Upper lobe of left lung (tissue), 4 donors: ENCODE results near the gene SLC25A48.

Experiments used
- EP300 ChIP-seq, 4 donors: sonication (generic); formaldehyde crosslinking; IDR thresholded peaks; one replicate each; pipeline ENCODE4 v1.5.1; 2017; ENCODE audit warnings: antibody characterized with exemption in 4 of 4, control low read depth in 2 of 4
- POLR2A ChIP-seq, 4 donors: fragments of 450-650 bp; IDR thresholded peaks; one replicate each; pipeline ENCODE4 v1.5.1; 2016 to 2017; ENCODE audit warnings: antibody characterized with exemption in 4 of 4, mild to moderate bottlenecking in 2 of 4
- TF ChIP-seq, protein P1 (sequence below), 6 experiments: fragments of 450-650 bp in 4 of 6; fragments of 200-600 bp in 2 of 6; sonication (generic) in 2 of 6; IDR thresholded peaks; one replicate each; pipeline ENCODE4 v1.5.1; 2016 to 2019; ENCODE audit warnings: antibody characterized with exemption in 6 of 6

DNA sequence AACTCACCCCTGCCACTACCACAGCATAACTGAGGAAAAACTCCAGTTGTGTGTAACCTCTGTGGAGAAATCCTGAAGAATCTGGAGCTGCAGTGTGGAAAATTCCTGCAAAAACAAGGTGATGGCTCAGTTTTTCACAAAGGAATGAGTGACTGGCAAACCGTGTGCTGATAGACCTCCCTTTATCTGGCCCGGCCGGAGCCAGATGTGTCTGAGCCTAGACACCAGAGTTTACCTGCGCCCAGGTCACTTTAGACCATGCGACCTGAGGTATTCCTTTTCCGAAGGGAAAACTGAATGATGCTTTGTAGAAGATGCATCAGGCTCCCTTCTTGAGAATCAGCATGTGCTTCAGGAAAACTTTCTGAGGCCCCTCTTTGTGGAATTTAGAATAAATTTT is 16.2 kb downstream of the SLC25A48 start:
- TF ChIP-seq, protein P1, sequence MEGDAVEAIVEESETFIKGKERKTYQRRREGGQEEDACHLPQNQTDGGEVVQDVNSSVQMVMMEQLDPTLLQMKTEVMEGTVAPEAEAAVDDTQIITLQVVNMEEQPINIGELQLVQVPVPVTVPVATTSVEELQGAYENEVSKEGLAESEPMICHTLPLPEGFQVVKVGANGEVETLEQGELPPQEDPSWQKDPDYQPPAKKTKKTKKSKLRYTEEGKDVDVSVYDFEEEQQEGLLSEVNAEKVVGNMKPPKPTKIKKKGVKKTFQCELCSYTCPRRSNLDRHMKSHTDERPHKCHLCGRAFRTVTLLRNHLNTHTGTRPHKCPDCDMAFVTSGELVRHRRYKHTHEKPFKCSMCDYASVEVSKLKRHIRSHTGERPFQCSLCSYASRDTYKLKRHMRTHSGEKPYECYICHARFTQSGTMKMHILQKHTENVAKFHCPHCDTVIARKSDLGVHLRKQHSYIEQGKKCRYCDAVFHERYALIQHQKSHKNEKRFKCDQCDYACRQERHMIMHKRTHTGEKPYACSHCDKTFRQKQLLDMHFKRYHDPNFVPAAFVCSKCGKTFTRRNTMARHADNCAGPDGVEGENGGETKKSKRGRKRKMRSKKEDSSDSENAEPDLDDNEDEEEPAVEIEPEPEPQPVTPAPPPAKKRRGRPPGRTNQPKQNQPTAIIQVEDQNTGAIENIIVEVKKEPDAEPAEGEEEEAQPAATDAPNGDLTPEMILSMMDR (IDR thresholded peaks at IDR 0.05) = no peak
- TF ChIP-seq POLR2A (IDR thresholded peaks at IDR 0.05) (no peak), EP300 (IDR thresholded peaks at IDR 0.05) (no peak)
